Small intestine (tissue), 7 donors: Measurements from ENCODE around the gene ATE1. TPM values are rescaled to one million over a fixed set of nuclear protein-coding genes. Genes with fewer than 3 reads are reported as not detected.

Experiments used
- DNase-seq, 2 donors: peaks; one replicate each; pipeline versions ENCODE4 v3.0.0 to v3.0.0-alpha.2; 2013
- FAIRE-seq: peaks from 2 replicates; lab custom pipeline; 2012; peaks lifted over from hg19 to GRCh38; lab: Jason Lieb, UNC
- H3K27ac ChIP-seq, 3 donors: one replicate each; pipeline ENCODE4 v1.5.1; 2013; ENCODE audit warnings: low read length in 2 of 3, mild to moderate bottlenecking in 2 of 3, control low read depth in 1 of 3, inconsistent platforms in 1 of 3, low read depth in 1 of 3, moderate library complexity in 1 of 3
- H3K27me3 ChIP-seq, 3 donors: one replicate each; pipeline ENCODE4 v1.6.1; 2013; ENCODE audit warnings: low read length in 3 of 3, inconsistent platforms in 1 of 3; ENCODE audit not compliant: control insufficient read depth in 3 of 3, insufficient read depth in 3 of 3
- H3K36me3 ChIP-seq, 3 donors: one replicate each; pipeline ENCODE4 v1.6.1; 2013; ENCODE audit warnings: low read length in 3 of 3, inconsistent platforms in 1 of 3, low read depth in 1 of 3, mild to moderate bottlenecking in 1 of 3, moderate library complexity in 1 of 3; ENCODE audit not compliant: control insufficient read depth in 3 of 3, insufficient read depth in 2 of 3
- H3K4me1 ChIP-seq, 3 donors: one replicate each; pipeline ENCODE4 v1.6.1; 2013; ENCODE audit warnings: low read length in 2 of 3, inconsistent platforms in 1 of 3, low read depth in 1 of 3, mild to moderate bottlenecking in 1 of 3, moderate library complexity in 1 of 3; ENCODE audit not compliant: control insufficient read depth in 3 of 3, insufficient read depth in 2 of 3
- H3K4me3 ChIP-seq, 3 donors: one replicate each; pipeline ENCODE4 v1.5.1; 2013; ENCODE audit warnings: low read length in 3 of 3, control low read depth in 1 of 3, inconsistent platforms in 1 of 3, low read depth in 1 of 3, mild to moderate bottlenecking in 1 of 3, moderate library complexity in 1 of 3
- H3K9me3 ChIP-seq, 2 donors: one replicate each; pipeline ENCODE4 v1.6.1; 2013; ENCODE audit warnings: low read depth in 1 of 2, low read length in 1 of 2; ENCODE audit not compliant: control insufficient read depth in 2 of 2, insufficient read depth in 1 of 2
- WGBS, 3 donors: extraction: QIAGEN DNeasy Blood & Tissue Kit; methylation state at CpG; one replicate each; pipeline ENCODE4 v1.1.7; 2013; 5-methylcytosine and 5-hydroxymethylcytosine counted together
- polyA plus RNA-seq, 4 donors: library from polyadenylated mRNA; stranded (reverse) in 3 of 4; unstranded in 1 of 4; fragments of 200-250 nt in 3 of 4; fragments of 120-200 nt in 1 of 4; gene quantifications; one replicate each; pipeline versions ENCODE4 v1.2.1 to v1.2.3, GENCODE V29; 2013
- donor health status: healthy with polysubstance abuse.
- donor health status: control.
- donor health status: control.
- donor health status: Bipolar disorder and iron deficiency.
- donor health status: healthy.

ATE1 gene
- polyA plus RNA-seq, 4 donors: 11.6 to 22.8 (median 11.9) TPM

DNA sequence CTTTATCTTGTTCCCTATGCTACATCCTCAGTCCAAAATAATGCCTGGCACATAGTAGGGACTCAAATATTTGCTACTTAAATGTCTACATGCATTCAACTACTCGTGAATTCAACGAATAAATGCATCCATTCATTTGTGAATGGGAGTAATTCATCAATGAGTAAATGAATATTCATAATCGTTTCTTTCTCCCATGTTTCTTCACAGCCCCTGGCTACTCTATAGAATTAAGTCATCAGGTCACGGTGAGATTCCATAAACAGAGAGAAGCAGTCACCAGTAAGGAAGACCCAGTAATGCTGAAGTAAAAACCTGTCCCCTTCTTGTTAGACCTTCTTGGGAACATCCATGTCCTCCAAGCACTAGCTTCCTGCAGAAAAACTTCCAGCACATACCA, 48.4 kb downstream of the ATE1 start:
- no peak for DNase-seq
- 93 to 94% (median 94%) methylated on average over 4 of the region's 4 CpGs for WGBS, 3 donors
- no peak for FAIRE-seq

GRCh38 chr10:121873236-121873635, 54.6 kb downstream of the ATE1 start:
- no peak overlapping the region for H3K27ac ChIP-seq
- no peaks in the 10 kb centered on the region for H3K4me1 ChIP-seq
- H3K9me3 ChIP-seq: no peaks in the 10 kb centered on the region
- 90 to 100% (median 92%) methylated on average over 3 of the region's 3 CpGs for WGBS, 3 donors
- peaks cover 0 to 7% (median 3%) of the 10 kb centered on the region in 3 donors for H3K36me3 ChIP-seq
- no peak for DNase-seq
- no peaks in the 10 kb centered on the region for H3K27me3 ChIP-seq
- no peak overlapping the region for H3K4me3 ChIP-seq
- FAIRE-seq: no peak

More for the DNA sequence above, 48.4 kb downstream of the ATE1 start:
- H3K4me3 ChIP-seq: no peak overlapping the region
- H3K9me3 ChIP-seq: no peaks in the 10 kb centered on the region
- H3K27me3 ChIP-seq: no peaks in the 10 kb centered on the region
- H3K4me1 ChIP-seq: no peaks in the 10 kb centered on the region
- peaks cover 3 to 11% (median 6%) of the 10 kb centered on the region in 3 donors for H3K36me3 ChIP-seq
- no peak overlapping the region for H3K27ac ChIP-seq

DNA sequence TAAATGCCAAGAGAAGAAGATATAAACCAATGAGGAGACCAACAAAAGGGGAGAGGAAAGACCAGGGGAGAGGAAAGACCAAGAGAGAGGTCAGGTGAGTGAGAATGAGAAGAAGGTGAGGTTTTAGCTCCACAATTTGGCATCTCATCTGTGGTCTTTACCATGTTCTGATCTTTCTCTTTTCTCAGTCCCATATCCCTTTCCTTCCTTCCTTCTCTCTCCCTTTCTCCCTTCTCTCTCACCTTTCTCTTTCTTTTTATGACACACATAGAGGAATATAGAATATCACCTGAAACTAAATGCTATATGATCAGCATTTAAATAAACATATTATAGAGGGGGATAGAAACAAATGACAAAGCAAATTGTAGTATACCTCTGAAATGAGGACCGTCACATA, 57.4 kb downstream of the ATE1 start:
- H3K4me3 ChIP-seq: no peak overlapping the region
- no peak for FAIRE-seq

GRCh38 chr10:121865554-121865953, 62.3 kb downstream of the ATE1 start:
- no peak overlapping the region for H3K4me3 ChIP-seq
- FAIRE-seq: no peak
- DNase-seq: no peak
- peaks cover 0 to 11% (median 3%) of the 10 kb centered on the region in 3 donors for H3K36me3 ChIP-seq
- no peaks in the 10 kb centered on the region for H3K27me3 ChIP-seq
- 95 to 97% (median 96%) methylated on average over 4 of the region's 4 CpGs for WGBS, 3 donors
- H3K27ac ChIP-seq: no peak overlapping the region
- H3K4me1 ChIP-seq: no peaks in the 10 kb centered on the region
- no peaks in the 10 kb centered on the region for H3K9me3 ChIP-seq

More for the DNA sequence above, 57.4 kb downstream of the ATE1 start:
- DNase-seq: no peak
- H3K4me1 ChIP-seq: no peaks in the 10 kb centered on the region
- H3K9me3 ChIP-seq: no peaks in the 10 kb centered on the region
- H3K36me3 ChIP-seq: peaks cover 0 to 8% (median 3%) of the 10 kb centered on the region in 3 donors
- WGBS, 3 donors: 94 to 97% (median 97%) methylated on average over 1 of the region's 1 CpG
- no peaks in the 10 kb centered on the region for H3K27me3 ChIP-seq
- no peak overlapping the region for H3K27ac ChIP-seq

GRCh38 chr10:121864653-121865052, 63.2 kb downstream of the ATE1 start:
- no peak overlapping the region for H3K4me3 ChIP-seq
- DNase-seq (no peak), FAIRE-seq (no peak)
- no peaks in the 10 kb centered on the region for H3K9me3 ChIP-seq
- H3K4me1 ChIP-seq: no peaks in the 10 kb centered on the region
- WGBS, 3 donors: 90 to 95% (median 93%) methylated on average over 3 of the region's 3 CpGs
- H3K27me3 ChIP-seq: no peaks in the 10 kb centered on the region
- no peak overlapping the region for H3K27ac ChIP-seq
- peaks cover 0 to 12% (median 5%) of the 10 kb centered on the region in 3 donors for H3K36me3 ChIP-seq

- no peak overlapping the region for H3K27ac ChIP-seq
- H3K4me3 ChIP-seq: no peak overlapping the region
- H3K36me3 ChIP-seq: peaks cover 0 to 14% (median 5%) of the 10 kb centered on the region in 3 donors
- no peaks in the 10 kb centered on the region for H3K9me3 ChIP-seq
- 85 to 94% (median 90%) methylated on average over 5 of the region's 5 CpGs for WGBS, 3 donors
- no peaks in the 10 kb centered on the region for H3K4me1 ChIP-seq
- H3K27me3 ChIP-seq: no peaks in the 10 kb centered on the region
- DNase-seq (no peak), FAIRE-seq (no peak)
Observed at GRCh38 chr10:121864168-121864567, 63.7 kb downstream of the ATE1 start.

DNA sequence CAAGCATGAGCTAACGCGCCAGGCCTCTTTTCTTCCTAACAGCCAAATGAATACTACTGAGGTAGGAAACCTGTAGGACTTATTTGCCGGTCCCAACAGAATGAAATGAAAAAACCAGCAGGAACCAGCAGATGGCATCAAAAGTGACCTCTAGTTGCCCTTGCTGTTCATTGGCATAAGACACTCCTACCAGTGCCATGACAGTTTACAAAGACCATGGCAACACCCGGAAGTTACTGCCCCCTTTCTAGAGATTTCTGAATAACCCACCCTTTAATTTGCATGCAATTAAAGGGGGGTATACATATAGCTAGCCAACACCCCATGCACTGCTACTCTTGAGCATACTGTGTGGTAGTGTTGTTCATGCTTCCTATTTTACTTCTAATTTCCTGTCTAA, 65.2 kb downstream of the ATE1 start:
- H3K27ac ChIP-seq: no peak overlapping the region
- H3K4me1 ChIP-seq: no peaks in the 10 kb centered on the region
- peaks cover 0 to 9% (median 2%) of the 10 kb centered on the region in 3 donors for H3K36me3 ChIP-seq
- FAIRE-seq (no peak), DNase-seq (no peak)
- H3K9me3 ChIP-seq: no peaks in the 10 kb centered on the region
- H3K4me3 ChIP-seq: no peak overlapping the region
- no peaks in the 10 kb centered on the region for H3K27me3 ChIP-seq
- WGBS, 3 donors: 97 to 99% (median 97%) methylated on average over 4 of the region's 4 CpGs

- Histone ChIP-seq H3K27ac (no peak overlapping the region), H3K4me1 (no peaks in the 10 kb centered on the region), H3K9me3 (no peaks in the 10 kb centered on the region), H3K27me3 (no peaks in the 10 kb centered on the region), H3K36me3 (peaks cover 0 to 9% (median 5%) of the 10 kb centered on the region in 3 donors), H3K4me3 (no peak overlapping the region)
- FAIRE-seq (no peak), DNase-seq (no peak)
- WGBS, 3 donors: 97 to 99% (median 97%) methylated on average over 7 of the region's 7 CpGs
Observed at GRCh38 chr10:121862042-121862441, 65.8 kb downstream of the ATE1 start.

GRCh38 chr10:121860810-121861209, 67.0 kb downstream of the ATE1 start:
- Histone ChIP-seq H3K9me3 (no peaks in the 10 kb centered on the region), H3K36me3 (peaks cover 0 to 12% (median 5%) of the 10 kb centered on the region in 3 donors), H3K27me3 (no peaks in the 10 kb centered on the region), H3K4me3 (no peak overlapping the region), H3K4me1 (no peaks in the 10 kb centered on the region), H3K27ac (no peak overlapping the region)
- WGBS, 3 donors: 87 to 92% (median 91%) methylated on average over 3 of the region's 3 CpGs
- FAIRE-seq (no peak), DNase-seq (no peak)
